GM12878 (cell line): ENCODE data around the gene ZXDC.

Experiments
- CUX1 ChIP-seq: IDR thresholded peaks from 2 replicates; pipeline ENCODE4 v1.6.1; 2012; ENCODE audit warnings: improper control_type of control experiment, low read depth, low read length; ENCODE audit not compliant: insufficient replicate concordance
- PRDM15 ChIP-seq: fragments of 450-650 bp; formaldehyde crosslinking; IDR thresholded peaks from 2 replicates; pipeline ENCODE4 v1.4.0; 2020; ENCODE audit warnings: mild to moderate bottlenecking, moderate library complexity

- no peak for TF ChIP-seq PRDM15 (CRISPR knock-in tag)
- TF ChIP-seq CUX1 = no peak
Observed at GRCh38 chr3:126501736-126502135, 26.0 kb upstream of the ZXDC start.
